NCI-H2081 (cell line): ENCODE data around the gene RSRC1.
"Not testable (repeated sequence)": the region's sequence is repeated elsewhere in the genome, so short reads cannot be mapped to it uniquely, and the experiment has no call there.

ENCODE experiments used
- DNase-seq, 2 experiments: peaks; one replicate each; lab custom pipeline; 2025; lab: John Stamatoyannopoulos, UW

RSRC1 gene

GRCh38 chr3:158465074-158465473 is 355.2 kb downstream of the RSRC1 start:
- DNase-seq = no peak

GRCh38 chr3:158470944-158471638 is 361.2 kb downstream of the RSRC1 start:
- no peak for DNase-seq

- no peak for DNase-seq
Measured at GRCh38 chr3:158471639-158472294, 361.9 kb downstream of the RSRC1 start.

GRCh38 chr3:158479051-158479450 is 369.2 kb downstream of the RSRC1 start:
- no peak for DNase-seq

GRCh38 chr3:158483701-158484235 is 373.9 kb downstream of the RSRC1 start:
- peak in 1 of 2 experiments; percentile 12 for DNase-seq

- no peak for DNase-seq
Measured at GRCh38 chr3:158486200-158486599, 376.3 kb downstream of the RSRC1 start.

- DNase-seq = no peak
Measured at GRCh38 chr3:158488670-158489069, 378.8 kb downstream of the RSRC1 start.

- no peak for DNase-seq
Measured at GRCh38 chr3:158489181-158489580, 379.3 kb downstream of the RSRC1 start.

- DNase-seq = no peak
Measured at GRCh38 chr3:158491968-158492367, 382.1 kb downstream of the RSRC1 start.

GRCh38 chr3:158492685-158493084 is 382.8 kb downstream of the RSRC1 start:
- DNase-seq = no peak

GRCh38 chr3:158493931-158494330 is 384.0 kb downstream of the RSRC1 start:
- DNase-seq = no peak

GRCh38 chr3:158494673-158495072 is 384.8 kb downstream of the RSRC1 start:
- DNase-seq = no peak

- DNase-seq = not testable (repeated sequence)
Measured at GRCh38 chr3:158495398-158495902, 385.6 kb downstream of the RSRC1 start.

GRCh38 chr3:158505117-158505516 is 395.2 kb downstream of the RSRC1 start:
- DNase-seq = no peak

GRCh38 chr3:158506456-158506855 is 396.6 kb downstream of the RSRC1 start:
- DNase-seq = no peak

GRCh38 chr3:158508481-158508880 is 398.6 kb downstream of the RSRC1 start:
- DNase-seq = no peak

- DNase-seq = no peak
Measured at GRCh38 chr3:158509891-158510290, 400.0 kb downstream of the RSRC1 start.

- not testable (repeated sequence) for DNase-seq
Measured at GRCh38 chr3:158516729-158517128, 406.8 kb downstream of the RSRC1 start.

- DNase-seq = no peak
Measured at GRCh38 chr3:158519776-158520175, 409.9 kb downstream of the RSRC1 start.

- DNase-seq = no peak
Measured at GRCh38 chr3:158520433-158520832, 410.5 kb downstream of the RSRC1 start.

- no peak for DNase-seq
Measured at GRCh38 chr3:158522221-158523136, 412.6 kb downstream of the RSRC1 start.

GRCh38 chr3:158528076-158528674 is 418.3 kb downstream of the RSRC1 start:
- no peak for DNase-seq
